BE2C (cell line): Measurements from ENCODE around the gene GIGYF2.

Experiments used
- DNase-seq: peaks from one replicate; pipeline ENCODE4 v3.0.0-alpha.2; 2020
- H3K27me3 ChIP-seq: fragments of 250-450 bp; sonication (Bioruptor Pico); 2 replicates; pipeline ENCODE4 v1.5.1; 2020; ENCODE audit warnings: mild to moderate bottlenecking
- H3K36me3 ChIP-seq: fragments of 250-450 bp; sonication (Bioruptor Pico); 2 replicates; pipeline ENCODE4 v1.5.1; 2020; ENCODE audit warnings: mild to moderate bottlenecking
- H3K4me1 ChIP-seq: fragments of 250-450 bp; sonication (Bioruptor Pico); 2 replicates; pipeline ENCODE4 v1.5.1; 2020
- H3K4me3 ChIP-seq: 2 replicates; pipeline ENCODE4 v1.5.1; 2011; ENCODE audit warnings: low read depth, low read length
- H3K9me3 ChIP-seq: fragments of 250-450 bp; sonication (Bioruptor Pico); 2 replicates; pipeline ENCODE4 v1.5.1; 2020
- CTCF ChIP-seq: IDR thresholded peaks from 2 replicates; pipeline ENCODE4 v1.5.1; 2012; ENCODE audit warnings: mild to moderate bottlenecking, low read depth, low read length

Gene GIGYF2

GRCh38 chr2:232896111-232896510 lies 199.0 kb downstream of the GIGYF2 start:
- Histone ChIP-seq H3K4me1 (no peaks in the 10 kb centered on the region), H3K4me3 (no peak overlapping the region), H3K9me3 (no peaks in the 10 kb centered on the region), H3K36me3 (no peaks in the 10 kb centered on the region), H3K27me3 (no peaks in the 10 kb centered on the region)
- DNase-seq = no peak
- TF ChIP-seq CTCF = no peak

GRCh38 chr2:232896720-232897597 lies 199.8 kb downstream of the GIGYF2 start:
- Histone ChIP-seq H3K36me3 (no peaks in the 10 kb centered on the region), H3K9me3 (no peaks in the 10 kb centered on the region), H3K4me3 (no peak overlapping the region), H3K4me1 (no peaks in the 10 kb centered on the region), H3K27me3 (no peaks in the 10 kb centered on the region)
- no peak for TF ChIP-seq CTCF
- no peak for DNase-seq

GRCh38 chr2:232897598-232898408 lies 200.7 kb downstream of the GIGYF2 start:
- no peak for DNase-seq
- no peaks in the 10 kb centered on the region for H3K4me1 ChIP-seq
- no peak for TF ChIP-seq CTCF
- H3K27me3 ChIP-seq = no peaks in the 10 kb centered on the region
- no peak overlapping the region for H3K4me3 ChIP-seq
- no peaks in the 10 kb centered on the region for H3K36me3 ChIP-seq
- no peaks in the 10 kb centered on the region for H3K9me3 ChIP-seq

- no peak overlapping the region for H3K4me3 ChIP-seq
- no peaks in the 10 kb centered on the region for H3K9me3 ChIP-seq
- no peaks in the 10 kb centered on the region for H3K36me3 ChIP-seq
- no peak for DNase-seq
- no peaks in the 10 kb centered on the region for H3K27me3 ChIP-seq
- no peaks in the 10 kb centered on the region for H3K4me1 ChIP-seq
- TF ChIP-seq CTCF = no peak
These were observed 201.7 kb downstream of the GIGYF2 start for GRCh38 chr2:232898592-232899543.

GRCh38 chr2:232900811-232901735 lies 203.9 kb downstream of the GIGYF2 start:
- H3K36me3 ChIP-seq = no peaks in the 10 kb centered on the region
- no peak for TF ChIP-seq CTCF
- no peaks in the 10 kb centered on the region for H3K4me1 ChIP-seq
- H3K27me3 ChIP-seq = no peaks in the 10 kb centered on the region
- no peaks in the 10 kb centered on the region for H3K9me3 ChIP-seq
- DNase-seq = no peak
- H3K4me3 ChIP-seq = no peak overlapping the region
